Stomach (tissue), 9 donors: ENCODE data around the gene SLC28A3. TPM values are rescaled to one million over a fixed set of nuclear protein-coding genes. Genes with fewer than 3 reads are reported as not detected.

Experiments used
- DNase-seq, 2 donors: peaks; one replicate each; pipeline versions ENCODE4 v3.0.0 to v3.0.0-alpha.2; 2013 to 2019
- H3K27ac ChIP-seq, 5 donors: fragments of 200-600 bp in 4 of 5; sonication (generic) in 4 of 5; one replicate each; pipeline ENCODE4 v1.5.1; 2013 to 2019; ENCODE audit warnings: mild to moderate bottlenecking in 1 of 5, moderate library complexity in 1 of 5
- H3K27me3 ChIP-seq, 3 donors: fragments of 200-600 bp; sonication (generic); one replicate each; pipeline ENCODE4 v1.5.1; 2017 to 2019; ENCODE audit warnings: mixed run types in 1 of 3
- H3K36me3 ChIP-seq, 4 donors: fragments of 200-600 bp; sonication (generic); 1 replicate in 3 of 4; 2 replicates in 1 of 4; pipeline ENCODE4 v1.5.1; 2016 to 2019
- H3K4me1 ChIP-seq, 4 donors: fragments of 200-600 bp; sonication (generic); one replicate each; pipeline ENCODE4 v1.5.1; 2016 to 2019
- H3K4me3 ChIP-seq, 4 donors: fragments of 200-600 bp; sonication (generic) in 3 of 4; one replicate each; pipeline ENCODE4 v1.5.1; 2016 to 2019; ENCODE audit warnings: mild to moderate bottlenecking in 1 of 4
- H3K9me3 ChIP-seq, 4 donors: fragments of 200-600 bp; sonication (generic); one replicate each; pipeline ENCODE4 v1.5.1; 2016 to 2019
- EP300 ChIP-seq: sonication (generic); formaldehyde crosslinking; IDR thresholded peaks from one replicate; pipeline ENCODE4 v1.6.1; 2017; ENCODE audit warnings: antibody characterized with exemption
- POLR2A ChIP-seq, 4 donors: fragments of 450-650 bp; IDR thresholded peaks; one replicate each; pipeline ENCODE4 v1.6.1; 2016; ENCODE audit warnings: antibody characterized with exemption in 4 of 4, control low read depth in 2 of 4, mild to moderate bottlenecking in 1 of 4, moderate library complexity in 1 of 4
- POLR2AphosphoS5 ChIP-seq, 3 donors: sonication (generic); formaldehyde crosslinking; IDR thresholded peaks; one replicate each; pipeline ENCODE4 v1.6.1; 2016; ENCODE audit warnings: antibody characterized with exemption in 3 of 3
- WGBS, 5 donors: extraction: QIAGEN DNeasy Blood & Tissue Kit in 3 of 5; methylation state at CpG; one replicate each; pipeline versions ENCODE4 v1.1.5 to v1.1.7; 2013 to 2018; 5-methylcytosine and 5-hydroxymethylcytosine counted together
- intact Hi-C: fragments of 100-400 bp; cut with DNase I; formaldehyde crosslinking; loops from one replicate; pipeline ENCODE4 v1.15.1; 2023; ENCODE audit warnings: low total_unique reads
- polyA plus RNA-seq, 3 donors: library from polyadenylated mRNA; stranded (reverse); fragments of 200-250 nt; gene quantifications; one replicate each; pipeline ENCODE4 v1.2.3, GENCODE V29; 2013
- total RNA-seq, 5 donors: library from RNA; depleted of rRNA; stranded (reverse); fragments of >200 nt; gene quantifications; one replicate each; pipeline versions ENCODE4 v1.1.0 to v1.2.3, GENCODE V29; 2014 to 2016
- TF ChIP-seq, protein P1 (sequence below), 7 experiments: fragments of 450-650 bp in 4 of 7; fragments of 200-600 bp in 3 of 7; sonication (generic) in 3 of 7; IDR thresholded peaks; one replicate each; pipeline ENCODE4 v1.5.1; 2016 to 2019; ENCODE audit warnings: antibody characterized with exemption in 7 of 7, control low read depth in 2 of 7, mild to moderate bottlenecking in 1 of 7
- donor health status: healthy with polysubstance abuse.
- donor health status: Bipolar disorder and iron deficiency.
- donor health status: healthy.

Gene SLC28A3
- total and polyA plus RNA-seq, 8 donors: 0.58 to 6.3 (median 1.3) TPM; not detected in 2

DNA sequence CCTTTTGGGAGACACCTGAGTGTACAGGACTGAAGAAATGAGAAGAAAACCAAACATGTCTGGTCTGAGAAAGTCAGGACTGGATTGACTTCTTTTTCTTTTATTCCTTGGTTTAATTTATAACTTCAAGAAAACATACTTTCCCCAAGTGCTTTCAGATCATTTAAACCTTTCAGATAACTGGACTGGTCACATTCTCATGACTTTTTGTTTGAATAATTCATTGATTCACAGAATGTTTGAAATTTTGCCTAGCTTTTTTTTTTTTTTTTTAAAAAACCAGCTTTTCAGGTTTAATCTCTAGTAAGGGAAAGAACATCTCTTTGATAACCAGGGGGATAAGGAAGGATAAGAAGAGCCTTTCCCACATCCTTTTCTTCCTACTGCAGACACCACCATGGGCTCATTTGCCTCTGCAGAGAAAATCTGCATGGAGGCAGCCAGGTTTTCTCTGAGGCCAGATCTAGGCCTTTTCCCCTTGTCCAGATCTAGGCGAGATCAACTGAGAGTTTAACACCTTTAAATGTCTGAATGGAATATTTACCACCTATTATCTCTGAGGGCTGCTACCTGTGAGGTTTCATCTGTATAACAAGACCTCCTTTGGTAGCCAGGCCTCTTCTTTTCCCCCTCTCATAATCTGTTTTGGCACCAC is 45.0 kb upstream of the SLC28A3 start:
- Histone ChIP-seq H3K27me3 (no peaks in the 10 kb centered on the region), H3K36me3 (no peaks in the 10 kb centered on the region), H3K9me3 (no peaks in the 10 kb centered on the region), H3K4me1 (no peaks in the 10 kb centered on the region), H3K4me3 (no peak overlapping the region), H3K27ac (no peak overlapping the region)
- DNase-seq: no peak
- 6 to 71% (median 35%) methylated on average over 1 of the region's 1 CpG for WGBS, 5 donors
- TF ChIP-seq EP300 (no peak), POLR2A (IDR thresholded peaks at IDR 0.05) (no peak), POLR2AphosphoS5 (IDR thresholded peaks at IDR 0.05) (no peak)
- TF ChIP-seq, protein P1, sequence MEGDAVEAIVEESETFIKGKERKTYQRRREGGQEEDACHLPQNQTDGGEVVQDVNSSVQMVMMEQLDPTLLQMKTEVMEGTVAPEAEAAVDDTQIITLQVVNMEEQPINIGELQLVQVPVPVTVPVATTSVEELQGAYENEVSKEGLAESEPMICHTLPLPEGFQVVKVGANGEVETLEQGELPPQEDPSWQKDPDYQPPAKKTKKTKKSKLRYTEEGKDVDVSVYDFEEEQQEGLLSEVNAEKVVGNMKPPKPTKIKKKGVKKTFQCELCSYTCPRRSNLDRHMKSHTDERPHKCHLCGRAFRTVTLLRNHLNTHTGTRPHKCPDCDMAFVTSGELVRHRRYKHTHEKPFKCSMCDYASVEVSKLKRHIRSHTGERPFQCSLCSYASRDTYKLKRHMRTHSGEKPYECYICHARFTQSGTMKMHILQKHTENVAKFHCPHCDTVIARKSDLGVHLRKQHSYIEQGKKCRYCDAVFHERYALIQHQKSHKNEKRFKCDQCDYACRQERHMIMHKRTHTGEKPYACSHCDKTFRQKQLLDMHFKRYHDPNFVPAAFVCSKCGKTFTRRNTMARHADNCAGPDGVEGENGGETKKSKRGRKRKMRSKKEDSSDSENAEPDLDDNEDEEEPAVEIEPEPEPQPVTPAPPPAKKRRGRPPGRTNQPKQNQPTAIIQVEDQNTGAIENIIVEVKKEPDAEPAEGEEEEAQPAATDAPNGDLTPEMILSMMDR (IDR thresholded peaks at IDR 0.05): no peak
- intact Hi-C loops: no loop called here

DNA sequence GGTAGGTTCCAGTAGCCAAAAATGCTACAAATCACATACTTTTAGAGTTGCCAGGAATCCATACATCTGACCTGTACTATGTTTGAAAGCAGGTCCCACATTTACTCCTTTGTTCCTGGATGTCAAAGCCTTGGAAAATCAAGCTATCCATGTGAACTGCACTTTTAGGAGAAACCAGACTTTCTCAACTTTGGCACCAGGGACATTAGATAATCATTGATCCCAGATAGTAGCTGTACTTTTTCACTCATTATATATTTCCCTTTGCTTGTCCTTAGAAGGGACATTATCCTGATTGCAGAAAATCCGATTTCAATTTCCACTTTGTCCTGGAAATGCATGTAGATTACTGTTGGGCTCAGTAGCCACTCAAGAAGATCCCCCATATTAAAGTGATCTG is 44.1 kb upstream of the SLC28A3 start:
- intact Hi-C loops: no loop called here
- Histone ChIP-seq H3K27ac (no peak overlapping the region), H3K27me3 (no peaks in the 10 kb centered on the region), H3K4me1 (no peaks in the 10 kb centered on the region), H3K36me3 (no peaks in the 10 kb centered on the region), H3K9me3 (no peaks in the 10 kb centered on the region), H3K4me3 (no peak overlapping the region)
- DNase-seq: no peak
- TF ChIP-seq POLR2AphosphoS5 (IDR thresholded peaks at IDR 0.05) (no peak), POLR2A (IDR thresholded peaks at IDR 0.05) (no peak), EP300 (no peak)
- TF ChIP-seq, protein P1 (IDR thresholded peaks at IDR 0.05): no peak
- WGBS, 5 donors: 71 to 88% (median 77%) methylated on average over 1 of the region's 1 CpG

DNA sequence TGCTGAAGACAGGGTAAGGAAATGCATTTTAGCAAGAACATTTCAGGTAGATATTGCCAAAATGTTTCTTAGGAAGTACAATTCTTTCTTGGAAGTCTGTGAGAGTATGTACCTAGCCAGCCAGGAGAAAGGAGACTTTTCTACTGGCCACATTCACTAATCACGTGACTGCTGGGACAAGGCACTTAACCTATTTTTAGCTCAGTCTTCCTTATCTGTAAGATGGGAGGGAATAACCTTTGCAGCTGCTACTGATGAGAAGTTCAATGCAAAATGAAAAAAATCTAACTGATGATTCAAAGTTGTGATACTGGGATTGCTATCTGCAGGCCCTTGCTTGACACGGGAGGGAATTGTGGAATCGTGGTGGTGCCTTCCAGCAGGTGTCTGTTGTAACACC is 42.6 kb upstream of the SLC28A3 start:
- H3K4me3 ChIP-seq: no peak overlapping the region
- H3K36me3 ChIP-seq: no peaks in the 10 kb centered on the region
- no peak for DNase-seq
- intact Hi-C loops: no loop called here
- 50 to 63% (median 57%) methylated on average over 3 of the region's 3 CpGs for WGBS, 5 donors
- no peaks in the 10 kb centered on the region for H3K9me3 ChIP-seq
- no peak overlapping the region for H3K27ac ChIP-seq
- no peaks in the 10 kb centered on the region for H3K4me1 ChIP-seq
- H3K27me3 ChIP-seq: no peaks in the 10 kb centered on the region
- TF ChIP-seq EP300 (no peak), POLR2AphosphoS5 (IDR thresholded peaks at IDR 0.05) (no peak), POLR2A (IDR thresholded peaks at IDR 0.05) (no peak)
- TF ChIP-seq, protein P1 (IDR thresholded peaks at IDR 0.05): no peak

DNA sequence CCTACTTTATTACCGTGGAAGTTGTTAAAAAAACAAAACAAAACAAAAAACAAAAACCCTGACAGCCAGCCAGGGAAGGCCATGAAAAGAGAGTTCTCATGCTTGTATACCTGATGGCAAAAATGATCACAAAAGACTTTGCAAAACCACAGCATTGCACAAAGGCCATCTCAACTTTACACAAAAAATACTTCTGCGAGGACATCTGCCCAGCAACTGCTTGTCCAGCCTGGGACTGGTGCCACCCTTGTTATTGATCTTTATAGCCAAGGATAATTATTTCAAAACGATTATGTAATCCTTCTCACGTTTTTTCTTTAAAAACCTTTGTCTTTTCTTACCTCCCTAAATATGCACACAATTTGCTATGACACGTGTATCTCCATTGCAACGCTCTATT is 42.2 kb upstream of the SLC28A3 start:
- DNase-seq: no peak
- 57 to 71% (median 65%) methylated on average over 6 of the region's 6 CpGs for WGBS, 5 donors
- Histone ChIP-seq H3K36me3 (no peaks in the 10 kb centered on the region), H3K4me3 (no peak overlapping the region), H3K4me1 (no peaks in the 10 kb centered on the region), H3K27ac (no peak overlapping the region), H3K9me3 (no peaks in the 10 kb centered on the region), H3K27me3 (no peaks in the 10 kb centered on the region)
- no peak for TF ChIP-seq POLR2A (IDR thresholded peaks at IDR 0.05)
- TF ChIP-seq, protein P1 (IDR thresholded peaks at IDR 0.05): no peak
- TF ChIP-seq POLR2AphosphoS5 (IDR thresholded peaks at IDR 0.05): no peak
- no peak for TF ChIP-seq EP300
- intact Hi-C loops: no loop called here
